ENCODE results near the gene APOBR.
"Not testable (repeated sequence)": the region's sequence is repeated elsewhere in the genome, so short reads cannot be mapped to it uniquely, and the experiment has no call there.

The APOBR gene

DNA sequence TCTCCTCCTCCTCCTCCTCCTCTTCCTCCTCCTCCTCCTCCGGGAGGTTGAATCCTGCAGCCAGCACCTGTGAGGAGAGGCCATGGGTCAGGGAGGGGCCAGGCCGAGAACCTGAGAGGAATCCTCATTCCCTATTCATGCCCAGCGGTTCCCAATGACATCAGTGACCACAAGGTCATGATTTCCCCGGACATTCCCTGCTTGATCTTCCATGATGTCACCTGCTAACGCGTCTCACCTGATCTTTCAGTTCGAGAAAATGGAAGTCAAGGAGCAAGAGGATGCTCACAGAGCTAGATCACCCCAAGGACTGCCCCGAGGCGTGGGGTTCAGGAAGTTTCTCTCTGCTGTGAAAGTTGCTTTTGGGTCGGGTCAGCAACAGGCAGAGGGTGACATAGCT, 5.4 kb downstream of the APOBR start:
- no peak for DNase-seq (ENCODE audit: low spot score)

DNA sequence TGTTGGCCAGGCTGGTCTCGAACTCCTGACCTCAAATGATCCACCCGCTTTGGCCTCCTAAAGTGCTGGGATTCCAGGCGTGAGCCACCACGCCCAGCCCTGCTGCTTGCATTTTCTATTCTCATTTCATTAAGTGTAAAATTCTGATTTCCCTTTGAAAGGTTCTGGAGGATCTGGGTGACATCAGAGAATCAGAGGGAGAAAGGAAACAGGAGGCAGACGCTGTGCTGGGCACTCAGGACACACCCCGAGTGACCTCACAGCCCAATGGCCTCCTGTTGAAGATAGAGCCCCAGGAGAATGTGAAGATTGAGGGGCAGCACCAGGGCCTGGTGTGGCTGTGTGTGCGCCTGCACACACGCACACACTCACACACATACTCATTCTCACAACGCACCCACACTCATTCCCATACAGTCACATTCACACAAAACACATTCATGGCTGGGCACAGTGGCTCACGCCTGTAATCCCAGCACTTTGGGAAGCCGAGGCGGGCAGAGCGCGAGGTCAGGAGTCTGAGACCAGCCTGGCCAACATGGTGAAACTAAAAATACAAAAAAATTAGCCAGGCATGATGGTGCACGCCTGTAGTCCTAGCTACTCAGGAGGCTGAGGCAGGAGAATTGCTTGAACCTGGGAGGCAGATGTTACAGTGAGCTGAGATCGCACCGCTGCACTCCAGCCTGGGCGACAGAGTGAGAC, 6.2 kb downstream of the APOBR start:
- DNase-seq (ENCODE audit: low spot score): not testable (repeated sequence)

DNA sequence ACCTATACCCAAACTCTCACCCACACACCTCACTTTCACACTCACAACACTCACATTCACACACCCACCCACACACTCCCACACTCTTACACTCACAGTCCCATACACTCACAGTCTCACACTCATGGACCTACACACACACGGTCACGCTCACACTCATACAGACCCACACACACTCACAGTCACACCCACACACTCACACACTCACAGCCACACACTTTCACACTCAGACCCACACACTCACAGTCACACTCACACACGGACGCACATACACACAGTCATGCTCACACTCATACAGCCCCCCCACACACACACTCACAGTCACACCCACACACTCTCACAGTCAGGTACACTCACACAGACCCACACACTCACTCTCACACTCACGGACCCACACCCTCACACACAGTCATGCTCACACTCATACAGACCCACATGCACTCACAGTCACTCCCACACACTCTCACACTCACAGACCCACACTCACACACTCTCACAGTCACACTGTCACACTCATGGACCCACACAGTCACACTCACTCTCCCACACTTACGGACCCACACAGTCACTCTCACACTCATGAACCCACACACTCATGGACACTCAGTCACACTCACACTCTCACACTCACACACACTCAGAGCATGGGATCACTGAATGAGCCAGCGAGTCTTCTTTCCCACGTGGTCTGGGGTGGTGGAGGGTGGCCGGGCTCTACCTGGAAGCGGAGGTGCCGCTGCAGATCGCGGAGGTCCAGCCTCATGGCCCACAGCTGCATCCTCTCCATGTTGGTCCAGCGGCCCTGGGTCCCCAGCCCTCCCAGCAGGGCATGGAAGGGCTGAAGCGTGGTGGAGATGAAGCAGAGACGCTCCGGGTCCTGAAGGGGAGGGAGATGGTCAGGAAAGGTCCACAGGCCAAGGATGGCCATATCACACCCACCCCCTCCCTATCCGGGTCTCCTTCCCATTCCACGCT, 7.1 kb downstream of the APOBR start:
- DNase-seq (ENCODE audit: low spot score): no peak

DNA sequence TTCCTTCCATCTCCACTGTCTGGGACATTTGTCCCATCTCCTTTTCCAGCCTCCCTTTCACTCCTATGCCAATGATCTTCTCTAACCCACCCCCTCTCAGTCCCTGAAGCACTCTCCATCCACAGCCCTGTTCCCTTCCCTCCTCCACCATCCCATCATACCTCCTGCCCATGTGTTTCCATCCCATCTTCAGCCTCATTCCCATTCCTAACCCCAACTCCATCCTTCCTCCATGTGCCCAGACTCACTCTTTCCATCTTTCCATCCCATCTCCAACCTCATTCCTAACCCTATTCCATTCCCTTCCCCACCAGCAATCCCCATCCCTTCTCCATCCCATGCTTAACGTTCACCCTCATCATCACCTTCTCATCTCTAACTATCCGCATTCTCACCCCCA, 7.8 kb downstream of the APOBR start:
- no peak for DNase-seq (ENCODE audit: low spot score)

DNA sequence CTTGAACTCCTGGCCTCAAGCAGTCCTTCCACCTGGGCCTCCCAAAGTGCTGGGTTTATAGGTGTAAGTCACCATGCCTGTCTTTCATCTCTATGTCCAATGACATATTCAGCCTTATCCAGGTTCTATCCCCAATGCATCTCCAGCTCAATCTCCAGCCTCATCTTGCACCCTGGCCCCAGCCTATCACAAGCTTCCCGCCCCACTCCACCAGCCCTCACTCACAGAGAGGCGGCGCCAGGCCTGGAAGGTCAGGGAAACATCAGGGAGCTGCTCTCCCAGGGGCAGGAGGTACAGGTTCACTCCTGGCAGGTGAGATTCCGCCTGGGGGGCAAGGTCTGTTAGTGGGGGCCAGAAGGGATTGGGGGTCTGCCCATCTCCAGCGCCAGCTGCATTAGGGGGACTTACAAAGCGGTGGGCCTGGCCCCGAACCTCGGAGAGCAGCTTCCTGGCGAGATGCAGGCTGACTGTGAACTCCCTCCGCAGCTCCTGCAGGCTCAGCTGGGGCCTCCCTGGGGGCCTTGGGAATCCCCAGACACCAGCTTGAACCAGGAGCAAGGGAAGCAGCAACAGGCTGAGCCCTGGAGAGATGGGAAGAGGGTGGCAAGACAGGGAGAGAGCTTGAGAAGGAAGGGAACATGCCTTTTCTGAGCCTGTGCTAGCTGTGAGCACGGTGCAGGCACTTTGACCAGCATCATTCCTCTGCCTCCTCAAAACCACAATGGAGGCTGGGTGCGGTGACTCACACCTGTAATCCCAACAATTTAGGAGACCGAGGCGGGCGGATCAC, 9.2 kb downstream of the APOBR start:
- no peak for DNase-seq (ENCODE audit: low spot score)

DNA sequence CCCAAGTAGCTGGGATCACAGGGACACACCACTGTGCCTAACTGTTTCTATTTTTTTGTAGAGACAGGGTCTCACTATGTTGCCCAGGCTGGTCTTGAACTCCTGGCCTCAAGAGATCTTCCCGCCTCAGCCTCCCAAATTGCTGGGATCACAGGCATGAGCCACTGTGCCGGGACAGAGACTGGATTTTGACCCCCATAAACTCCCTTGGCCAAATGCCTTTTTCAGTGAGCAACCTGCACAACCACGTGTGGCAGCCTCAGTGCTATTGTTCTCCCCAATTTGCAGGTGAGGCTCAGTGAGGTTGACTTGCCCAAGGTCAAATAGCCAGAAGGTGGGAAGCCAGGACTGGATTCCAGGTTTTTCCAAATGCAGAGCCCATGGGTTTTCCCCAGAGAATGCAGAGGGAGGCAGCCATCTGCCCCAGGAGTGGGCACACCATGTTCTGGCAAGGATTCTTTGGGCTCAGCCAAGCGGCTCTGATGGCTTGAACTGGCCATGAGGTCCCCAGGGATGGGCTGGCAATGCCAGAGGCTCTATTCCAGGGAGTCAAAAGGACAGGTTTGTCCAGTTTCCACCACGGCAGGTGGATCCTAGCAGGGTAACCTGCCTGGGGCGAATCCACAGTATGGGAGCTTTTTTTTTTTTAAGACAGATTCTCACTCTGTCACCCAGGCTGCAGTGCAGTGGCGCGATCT, 10.4 kb downstream of the APOBR start:
- no peak for DNase-seq (ENCODE audit: low spot score)

DNA sequence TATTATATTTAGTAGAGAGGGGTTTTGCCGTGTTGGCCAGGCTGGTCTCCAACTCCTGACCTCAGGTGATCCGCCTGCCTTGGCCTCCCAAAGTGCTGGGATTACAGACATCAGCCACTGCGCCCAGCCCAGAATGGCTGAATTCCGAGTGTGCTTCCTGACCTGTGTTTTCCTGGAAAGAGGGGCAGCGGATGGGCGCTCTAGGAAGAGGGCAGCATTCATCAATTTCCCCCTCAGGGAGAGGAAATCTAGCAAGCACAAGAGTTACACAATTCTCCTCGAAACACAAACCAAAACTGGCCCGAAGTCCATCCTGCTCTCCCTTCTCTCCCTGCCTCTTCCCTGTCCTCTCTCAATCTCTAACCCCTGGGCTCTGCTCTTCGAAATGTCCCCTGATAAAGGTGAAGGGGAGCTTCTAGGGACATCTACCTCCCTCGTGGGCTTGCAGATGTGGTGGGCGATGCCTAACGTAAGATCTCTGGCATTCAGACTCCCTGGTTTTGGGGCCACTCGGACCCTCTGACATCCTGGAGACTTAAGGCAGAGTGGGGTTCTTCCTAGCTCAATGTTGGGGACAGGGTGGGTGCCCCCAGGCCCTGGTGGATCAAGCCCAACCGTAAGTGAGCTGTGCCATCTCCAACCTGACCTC, 11.2 kb downstream of the APOBR start:
- DNase-seq (ENCODE audit: low spot score): no peak

DNA sequence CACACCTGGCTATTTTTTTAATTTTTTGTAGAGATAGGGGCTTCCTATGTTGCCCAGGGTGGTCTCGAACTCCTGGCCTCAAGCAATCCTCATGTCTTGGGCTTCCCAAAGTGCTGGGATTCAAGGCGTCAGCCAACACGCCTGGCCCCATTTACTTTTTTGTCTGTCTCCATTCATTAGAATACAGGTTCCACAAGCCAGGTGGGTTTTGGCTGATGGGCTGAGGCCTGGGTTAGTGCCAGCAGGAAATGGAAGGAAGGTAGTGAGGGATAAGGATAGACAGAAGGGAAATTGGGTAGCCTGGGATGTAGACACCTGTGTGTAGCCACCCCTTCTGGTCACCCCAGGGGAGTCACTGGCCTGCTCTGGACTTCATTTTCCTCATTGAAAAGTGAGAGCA, 16.6 kb downstream of the APOBR start:
- DNase-seq (ENCODE audit: low spot score): no peak

DNA sequence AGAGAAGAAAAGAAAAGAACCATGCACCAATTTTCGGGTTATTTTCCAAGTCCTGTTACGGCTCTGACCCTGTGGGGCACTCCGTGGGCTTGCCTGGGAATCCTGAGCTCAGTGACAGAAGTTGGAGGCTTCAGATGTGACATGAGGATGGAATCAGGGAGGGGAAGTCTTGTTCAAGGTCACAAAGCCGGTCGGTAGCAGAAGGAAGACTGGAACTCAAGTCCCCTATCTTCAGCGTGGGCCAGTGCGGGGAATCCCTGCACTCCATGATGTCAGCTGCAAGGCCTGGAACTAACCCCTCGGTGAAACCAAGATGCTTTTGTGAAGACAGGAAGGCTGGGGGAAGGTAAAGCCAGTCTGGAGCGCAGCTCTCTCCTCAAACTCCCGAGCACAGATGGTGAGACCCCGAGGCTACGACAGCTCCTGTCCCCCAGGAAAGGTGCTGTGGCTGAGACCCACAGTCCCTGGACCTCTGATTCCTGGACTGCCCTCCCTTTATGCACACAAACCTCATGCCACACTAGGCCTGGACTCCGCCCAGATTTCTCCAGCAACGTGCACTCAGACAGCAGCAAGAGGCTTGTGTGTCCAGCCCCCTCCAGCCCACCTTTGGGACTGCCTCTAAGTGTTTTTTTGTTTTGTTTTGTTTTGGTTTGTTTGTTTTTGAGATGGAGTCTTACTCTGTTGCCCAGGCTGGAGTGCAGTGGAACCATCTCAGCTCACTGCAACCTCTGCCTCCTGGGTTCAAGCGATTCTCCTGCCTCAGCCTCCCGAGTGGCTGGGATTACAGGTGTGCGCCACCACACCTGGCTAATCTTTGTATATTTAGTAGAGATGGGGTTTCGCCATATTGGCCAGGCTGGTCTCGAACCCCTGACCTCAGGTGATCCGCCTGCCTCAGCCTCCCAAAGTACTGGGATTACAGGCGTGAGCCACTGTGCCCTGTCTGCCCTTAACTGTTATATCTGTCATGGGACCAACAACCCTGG, 17.7 kb downstream of the APOBR start:
- DNase-seq (ENCODE audit: low spot score): no peak

DNA sequence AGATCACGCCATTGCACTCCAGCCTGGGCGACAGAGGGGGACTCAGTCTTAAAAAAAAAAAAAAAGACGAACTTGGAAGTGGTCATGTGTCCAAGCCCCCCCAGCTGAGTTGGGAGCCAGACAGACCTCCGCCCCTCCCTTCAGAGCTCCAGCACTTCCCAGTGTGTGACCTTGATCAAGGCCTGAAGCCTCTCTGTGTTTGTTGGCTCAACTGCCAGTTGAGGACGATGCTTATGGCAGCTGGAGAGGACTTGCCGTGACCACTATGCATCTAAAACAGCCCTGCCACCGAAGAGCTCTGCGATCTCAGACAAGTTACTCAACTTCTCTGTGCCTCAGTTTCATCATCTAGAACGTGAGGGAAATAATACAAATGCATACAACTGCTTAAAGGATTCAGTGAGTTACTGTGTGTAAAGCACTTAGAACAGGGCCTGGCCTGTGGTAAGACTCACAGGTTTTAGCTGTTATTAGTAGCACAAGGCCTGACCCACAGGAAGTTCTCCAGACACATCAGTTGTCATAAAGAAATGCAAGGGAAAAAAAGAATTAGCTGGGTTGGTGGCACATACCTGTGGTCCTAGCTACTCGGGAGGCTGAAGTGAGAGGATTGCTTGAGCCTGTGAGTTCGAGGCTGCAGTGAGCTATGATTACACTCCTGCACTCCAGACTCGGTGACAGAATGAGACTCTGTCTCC, 19.2 kb downstream of the APOBR start:
- no peak for DNase-seq (ENCODE audit: low spot score)

DNA sequence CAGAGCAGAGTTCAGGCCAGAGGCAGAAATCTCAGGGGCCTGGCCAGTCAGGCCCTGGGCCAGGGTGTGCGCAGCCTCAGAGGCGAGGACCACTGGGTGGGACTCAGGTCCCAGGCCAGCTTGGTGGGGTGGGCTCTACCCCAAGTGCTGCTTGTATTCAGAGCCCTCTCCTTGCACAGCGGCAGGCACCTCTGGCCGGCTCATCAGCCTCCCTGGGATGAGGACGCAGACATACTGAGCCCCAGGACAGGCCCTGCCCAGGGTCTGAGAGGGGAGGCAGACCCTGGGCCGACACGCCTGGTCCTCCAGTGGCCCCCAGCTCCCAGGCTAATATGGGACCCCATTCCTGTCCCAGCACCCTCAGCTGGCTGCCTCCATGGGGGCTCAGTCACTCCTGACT, 19.8 kb downstream of the APOBR start:
- no peak for DNase-seq (ENCODE audit: low spot score)

DNA sequence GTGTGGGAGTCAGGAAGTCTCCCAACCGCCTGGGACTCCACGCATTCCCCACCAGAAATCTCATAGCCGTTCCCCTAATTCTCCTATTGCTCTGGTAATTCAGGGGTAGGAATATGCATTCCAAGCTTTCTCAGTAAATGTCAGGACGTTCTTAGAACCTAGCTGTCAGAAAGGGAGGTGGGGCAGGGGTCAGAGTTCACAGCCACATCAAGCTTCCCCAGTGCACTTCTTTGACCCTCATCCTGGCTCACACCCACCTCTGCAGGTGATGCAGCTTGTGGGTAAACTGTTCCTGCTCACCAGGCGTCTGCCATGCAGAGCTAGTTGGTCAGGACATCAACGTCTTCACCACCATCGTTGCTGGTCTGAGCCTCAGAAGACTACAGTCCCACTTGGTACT, 26.2 kb downstream of the APOBR start:
- no peak for DNase-seq (ENCODE audit: low spot score)

DNA sequence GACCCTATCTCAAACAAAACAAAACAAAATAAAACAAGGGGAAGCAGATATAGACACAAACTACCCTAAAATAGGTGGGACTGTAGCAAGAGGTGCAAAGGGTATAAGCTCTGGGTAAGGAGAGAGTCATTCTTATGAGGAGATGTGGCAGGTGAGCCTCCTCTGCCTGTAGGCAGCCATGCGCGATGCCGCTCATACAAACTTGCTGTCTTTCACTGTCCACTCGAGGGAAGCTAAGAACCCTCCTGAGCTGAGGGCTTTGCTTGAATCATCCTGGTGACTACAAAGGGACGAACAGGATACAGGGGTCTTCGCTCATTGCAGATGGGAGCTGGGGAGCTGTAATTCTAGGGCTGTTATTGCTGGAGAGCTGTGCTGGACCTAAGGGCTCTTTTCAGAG, 27.0 kb downstream of the APOBR start:
- DNase-seq (ENCODE audit: low spot score): no peak

DNA sequence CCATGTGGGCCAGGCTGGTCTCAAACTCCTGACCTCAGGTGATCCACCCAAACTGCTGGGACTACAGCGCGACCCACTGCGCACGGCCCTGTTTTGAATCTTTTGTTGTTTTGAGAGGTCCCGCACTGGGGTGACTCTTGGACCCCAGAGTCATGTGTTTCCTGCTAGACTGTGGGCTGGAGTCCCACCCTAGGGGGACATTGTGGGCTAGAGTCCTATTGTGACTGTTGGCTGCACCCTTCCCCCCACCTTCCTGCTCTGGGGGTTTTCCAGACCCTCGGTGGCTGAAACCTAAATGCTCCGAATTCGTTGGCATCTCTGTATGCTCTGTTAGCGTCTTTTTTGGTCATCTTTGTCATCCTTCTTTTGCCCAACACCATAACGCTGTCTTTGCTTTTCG, 28.3 kb downstream of the APOBR start:
- no peak for DNase-seq (ENCODE audit: low spot score)

DNA sequence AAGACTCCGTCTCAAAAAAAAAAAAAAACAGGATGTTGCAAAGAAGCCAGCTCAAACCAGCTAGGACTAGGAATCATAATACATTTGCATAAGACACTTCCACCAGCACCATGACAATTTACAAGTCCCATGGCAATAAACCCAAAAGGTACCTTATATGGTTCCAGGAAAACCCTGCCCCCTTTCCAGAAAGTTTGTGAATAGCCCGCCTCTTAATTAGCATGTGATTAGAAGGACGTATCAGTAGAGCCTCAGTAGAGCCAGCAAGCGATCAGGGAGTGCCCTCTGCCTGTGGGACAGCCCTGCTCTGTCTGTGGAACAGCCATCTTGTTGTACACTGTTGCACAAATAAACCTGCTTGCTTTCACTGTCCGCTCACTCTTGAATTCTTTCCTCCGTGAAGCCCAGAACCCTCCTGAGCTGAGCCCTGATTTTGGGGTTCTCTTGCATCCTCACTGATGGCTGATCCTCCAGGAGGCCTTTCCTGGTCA, 30.3 kb downstream of the APOBR start:
- DNase-seq (ENCODE audit: low spot score): no peak

DNA sequence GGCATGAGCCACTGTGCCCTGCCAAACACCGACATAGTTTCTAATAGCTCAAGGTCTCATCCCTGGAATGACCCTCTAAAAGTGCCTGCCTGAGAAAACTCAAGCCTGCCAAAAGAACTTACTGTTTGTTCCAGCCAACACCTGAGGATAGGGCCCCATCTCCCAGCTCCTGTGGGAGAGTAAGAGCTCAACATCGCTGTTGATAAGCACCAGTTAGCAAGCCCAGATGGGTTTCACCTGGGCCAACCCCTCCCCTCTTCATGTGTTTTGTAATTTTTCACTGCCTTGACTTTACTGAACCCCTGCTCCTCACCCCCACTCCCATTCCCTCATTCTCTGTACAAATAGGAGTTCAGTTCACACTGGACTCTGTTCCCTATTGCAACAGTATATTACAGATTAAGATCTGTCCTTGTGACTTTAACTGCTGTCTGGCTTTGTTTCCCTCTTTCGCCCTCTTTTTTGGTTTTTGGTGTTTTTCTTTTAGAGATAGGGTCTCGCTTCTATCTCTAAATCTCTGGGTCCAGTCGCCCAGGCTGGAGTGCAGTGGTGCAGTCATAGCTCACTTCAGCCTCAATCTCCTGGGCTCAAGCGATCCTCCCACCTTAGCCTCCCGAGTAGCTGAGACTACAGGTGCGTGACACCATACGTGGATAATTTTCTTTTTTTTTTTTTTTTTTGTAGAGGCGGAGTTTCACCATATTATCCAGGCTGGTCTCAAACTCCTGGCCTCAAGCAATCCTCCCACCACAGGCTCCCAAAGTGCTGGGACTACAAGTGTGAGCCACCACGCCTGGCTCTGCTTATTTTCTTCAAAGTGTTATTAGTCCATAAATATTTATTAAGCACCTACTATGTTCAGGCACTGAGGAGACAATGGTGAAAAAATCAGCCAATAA, 32.0 kb downstream of the APOBR start:
- no peak for DNase-seq (ENCODE audit: low spot score)

DNA sequence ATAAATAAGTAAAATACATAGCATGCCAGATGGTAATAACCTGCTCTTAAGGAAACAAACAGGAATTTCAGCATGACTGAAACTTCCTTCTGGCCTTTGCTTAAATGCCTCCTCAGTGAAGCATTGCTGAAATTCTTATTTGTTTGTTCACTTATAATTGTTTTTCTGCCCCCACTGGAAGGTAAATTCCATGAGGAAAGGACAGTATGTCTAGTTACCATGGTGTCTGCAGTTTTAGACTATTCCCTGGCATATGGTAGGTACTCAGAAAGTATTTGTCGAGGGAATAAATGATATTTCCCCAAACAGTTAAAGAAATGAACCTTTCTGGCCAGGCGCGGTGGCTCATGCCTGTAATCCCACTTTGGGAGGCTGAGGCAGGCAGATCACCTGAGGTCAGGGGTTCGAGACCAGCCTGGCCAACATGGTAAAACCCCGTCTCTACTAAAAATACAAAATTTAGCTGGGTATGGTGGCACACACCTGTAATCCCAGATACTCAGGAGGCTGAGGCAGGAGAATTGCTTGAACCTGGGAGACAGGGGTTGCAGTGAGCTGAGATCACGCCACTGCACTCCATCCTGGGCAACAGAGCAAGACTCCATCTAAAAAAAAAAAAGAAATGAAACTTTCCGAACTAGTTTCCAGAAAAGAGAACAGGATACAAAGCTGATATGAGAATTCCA, 32.8 kb downstream of the APOBR start:
- DNase-seq (ENCODE audit: low spot score): not testable (repeated sequence)

DNA sequence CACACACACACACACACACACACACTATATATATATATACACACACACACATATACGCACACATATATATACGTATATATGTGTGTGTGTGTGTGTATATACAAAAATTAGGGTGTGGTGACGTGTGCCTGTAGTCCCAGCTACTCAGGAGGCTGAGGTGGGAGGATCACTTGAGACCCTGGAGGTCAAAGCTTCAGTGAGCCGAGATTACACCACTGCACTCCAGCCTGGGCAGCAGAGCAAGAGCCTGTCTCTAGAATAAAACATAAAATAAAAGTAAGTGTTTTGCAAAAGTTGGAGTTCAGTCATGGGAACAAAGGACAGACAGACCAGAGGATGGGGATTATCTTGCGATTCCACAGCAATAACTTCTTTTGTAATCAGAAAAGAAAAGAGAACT, 33.5 kb downstream of the APOBR start:
- DNase-seq (ENCODE audit: low spot score): no peak
